ENCODE data around the gene DEPDC1B. TPM values are rescaled to one million over a fixed set of nuclear protein-coding genes. Genes with fewer than 3 reads are reported as not detected.

DEPDC1B gene
- total and polyA plus RNA-seq, 2 of the 8 experiments (the other 6 are each of a cell fraction or from before 2014, with no cell fraction given), result 30.8 to 67.4 TPM

DNA sequence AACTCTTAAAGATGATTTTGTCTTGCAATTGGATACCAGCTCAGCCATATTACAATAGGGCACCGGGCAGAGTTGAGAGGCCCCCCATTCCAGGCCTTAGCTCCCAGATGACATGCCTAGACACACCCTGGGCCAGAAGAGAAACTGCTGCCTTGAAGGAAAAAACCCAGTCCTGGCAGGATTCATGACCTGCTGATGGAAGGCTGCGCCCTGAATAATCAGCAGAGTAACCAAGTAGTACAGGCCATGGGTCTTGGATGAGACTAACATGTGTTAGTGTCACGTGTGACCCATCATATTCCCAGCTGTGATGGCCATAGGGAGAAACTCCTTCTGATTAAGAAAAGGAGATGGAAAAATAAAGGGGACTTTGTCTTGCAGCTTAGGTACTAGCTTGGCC lies 39.0 kb upstream of the DEPDC1B start (continued):
- TF ChIP-seq HDAC2 (IDR thresholded peaks at IDR 0.05; ENCODE audit: borderline replicate concordance in 1 of 2, low read depth in 2 of 2, low read length in 2 of 2), result no peak
- TF ChIP-seq RNF2 (IDR thresholded peaks at IDR 0.05; ENCODE audit: borderline replicate concordance, low read depth, low read length, missing control alignments, poor library complexity, severe bottlenecking), result no peak
- no peak for TF ChIP-seq BRCA1 (IDR thresholded peaks at IDR 0.05; ENCODE audit: low read depth, low read length)

Measured in H1 (cell line).